ENCODE results near the gene MAPK9. TPM values are rescaled to one million over a fixed set of nuclear protein-coding genes. Genes with fewer than 3 reads are reported as not detected.

Gene MAPK9
- total RNA-seq, 1 experiment from 2014 or later, result 43.4 TPM

DNA sequence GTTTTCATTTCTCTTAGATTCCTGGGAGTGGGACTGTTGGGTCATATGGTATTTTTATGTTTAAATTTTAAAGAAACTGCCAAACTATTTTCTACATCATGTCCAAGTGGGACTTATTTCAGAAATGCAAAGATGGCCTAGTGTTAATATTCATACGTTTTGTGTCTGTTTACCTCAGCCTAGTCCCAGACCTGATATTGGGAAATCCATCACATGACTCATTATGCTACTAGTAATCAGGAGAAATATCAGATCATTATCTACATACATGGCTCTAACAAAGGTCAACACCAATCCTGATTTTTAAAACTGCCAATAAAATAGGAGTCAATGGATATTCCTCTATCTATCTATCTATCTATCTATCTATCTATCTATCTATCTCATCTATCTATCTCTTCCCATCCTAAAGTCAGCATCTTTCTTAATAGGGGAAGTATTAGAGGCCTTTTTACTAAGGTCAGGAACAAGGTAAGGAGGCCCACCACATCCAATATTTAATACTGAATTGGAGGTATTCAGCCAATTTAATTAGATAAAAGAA is 87.5 kb downstream of the MAPK9 start:
- Histone ChIP-seq H3K9me3 (ENCODE audit: control insufficient read depth in 1 of 2, insufficient read depth in 1 of 2, low read depth in 1 of 2, low read length in 2 of 2) (no peaks in the 10 kb centered on the region), H2AFZ (ENCODE audit: low read depth, low read length, poor library complexity, severe bottlenecking) (no peak overlapping the region), H3K4me3 (replicated peaks in 1 of 2; ENCODE audit: low read depth in 1 of 2, low read length in 2 of 2) (no peak overlapping the region), H3K36me3 (ENCODE audit: control insufficient read depth in 1 of 2, insufficient read depth in 2 of 2, low read length in 2 of 2) (no peaks in the 10 kb centered on the region), H3K27me3 (ENCODE audit: insufficient read depth, low read length) (no peaks in the 10 kb centered on the region), H3K9me2 (ENCODE audit: insufficient read depth) (no peaks in the 10 kb centered on the region), H4K20me1 (ENCODE audit: insufficient read depth) (no peaks in the 10 kb centered on the region), H3K4me2 (ENCODE audit: low read length) (no peak overlapping the region), H3K4me1 (ENCODE audit: control insufficient read depth in 1 of 2, insufficient read depth in 2 of 2, low read length in 2 of 2) (peaks cover 4 to 11% of the 10 kb centered on the region in 2 experiments; a peak in 3 of 4 replicates), H3K27ac (ENCODE audit: low read depth, low read length) (no peak overlapping the region), H3K79me2 (ENCODE audit: insufficient read depth, low read length) (no peaks in the 10 kb centered on the region), H3K9ac (ENCODE audit: low read length) (no peak overlapping the region)
- intact Hi-C loops (cut with micrococcal nuclease), result loop anchor here (5.0 to 10.0 kb wide), 3 partner anchors 128 to 403 kb away; no protein-coding TSS in a partner anchor
- ATAC-seq, result no peak
- CTCF ChIA-PET, result no interaction called here
- no peak for TF ChIP-seq FOSL1 (IDR thresholded peaks at IDR 0.05; ENCODE audit: low read depth)
- TF ChIP-seq POLR2AphosphoS5 (IDR thresholded peaks at IDR 0.05; ENCODE audit: low read depth, low read length), result no peak
- TF ChIP-seq, protein P1, sequence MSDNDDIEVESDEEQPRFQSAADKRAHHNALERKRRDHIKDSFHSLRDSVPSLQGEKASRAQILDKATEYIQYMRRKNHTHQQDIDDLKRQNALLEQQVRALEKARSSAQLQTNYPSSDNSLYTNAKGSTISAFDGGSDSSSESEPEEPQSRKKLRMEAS (IDR thresholded peaks at IDR 0.05), result no peak
- TF ChIP-seq ZNF274 (IDR thresholded peaks at IDR 0.05; ENCODE audit: low read depth, low read length), result no peak
- POLR2A ChIA-PET, result no interaction called here
- no peak for DNase-seq (ENCODE audit: low read depth, low spot score)
- RAD21 ChIA-PET (ENCODE audit: low non-redundant PET in 1 of 2, low total read pairs in 2 of 2, uncharacterized antibody in 2 of 2, unreplicated experiment in 2 of 2), result no interaction called here
- BruUV-seq (replicated peaks), result no TSS peak

DNA sequence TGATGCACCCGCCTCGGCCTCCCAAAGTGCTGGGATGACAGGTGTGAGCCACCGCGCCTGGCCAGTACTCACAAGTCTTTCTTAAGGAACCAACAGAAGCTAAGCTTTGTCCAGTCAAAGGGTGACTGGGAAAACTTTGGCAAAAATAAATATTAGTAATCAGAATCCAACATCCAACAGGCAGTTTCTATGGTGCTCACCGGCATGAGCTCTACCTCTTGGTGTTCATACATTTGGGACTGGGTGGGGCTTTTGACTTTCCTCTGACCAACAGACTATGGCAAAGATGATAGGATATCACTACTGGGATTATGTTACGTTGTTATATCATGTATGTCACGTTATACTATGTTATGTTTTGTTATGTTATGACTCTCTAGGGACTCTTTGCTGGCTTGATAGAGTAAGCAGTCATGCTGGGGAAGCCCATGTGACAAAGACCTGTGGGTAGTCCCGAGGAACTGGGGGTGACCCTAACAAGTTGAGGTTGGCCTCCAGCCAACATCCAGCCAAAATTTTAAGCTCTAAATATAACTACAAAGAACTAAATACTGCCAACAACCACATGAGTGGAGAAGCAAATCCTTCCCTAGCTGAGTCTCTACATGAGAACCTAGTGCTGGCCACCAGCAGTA is 88.8 kb downstream of the MAPK9 start:
- ChIA-PET POLR2A (no interaction called here), CTCF (interaction anchor here (1.9 to 2.8 kb wide), 2 partner anchors 126 to 270 kb away, joined by 4 to 17 read pairs; no protein-coding TSS in a partner anchor), RAD21 (ENCODE audit: low non-redundant PET in 1 of 2, low total read pairs in 2 of 2, uncharacterized antibody in 2 of 2, unreplicated experiment in 2 of 2) (no interaction called here)
- no peak overlapping the region for H3K27ac ChIP-seq (ENCODE audit: low read depth, low read length)
- no peaks in the 10 kb centered on the region for H4K20me1 ChIP-seq (ENCODE audit: insufficient read depth)
- no peaks in the 10 kb centered on the region for H3K27me3 ChIP-seq (ENCODE audit: insufficient read depth, low read length)
- no peak overlapping the region for H3K9ac ChIP-seq (ENCODE audit: low read length)
- no peak overlapping the region for H3K4me2 ChIP-seq (ENCODE audit: low read length)
- peaks cover 0 to 4% of the 10 kb centered on the region in 2 experiments; a peak in 2 of 4 replicates for H3K4me1 ChIP-seq (ENCODE audit: control insufficient read depth in 1 of 2, insufficient read depth in 2 of 2, low read length in 2 of 2)
- H3K4me3 ChIP-seq (replicated peaks in 1 of 2; ENCODE audit: low read depth in 1 of 2, low read length in 2 of 2), result no peak overlapping the region
- H2AFZ ChIP-seq (ENCODE audit: low read depth, low read length, poor library complexity, severe bottlenecking), result no peak overlapping the region
- H3K79me2 ChIP-seq (ENCODE audit: insufficient read depth, low read length), result no peaks in the 10 kb centered on the region
- intact Hi-C loops (cut with micrococcal nuclease), result loop anchor here (5.0 to 10.0 kb wide), 3 partner anchors 129 to 404 kb away; no protein-coding TSS in a partner anchor
- no peaks in the 10 kb centered on the region for H3K9me3 ChIP-seq (ENCODE audit: control insufficient read depth in 1 of 2, insufficient read depth in 1 of 2, low read depth in 1 of 2, low read length in 2 of 2)
- ATAC-seq (no peak), DNase-seq (ENCODE audit: low read depth, low spot score) (no peak)
- BruUV-seq (replicated peaks), result no TSS peak
- no peaks in the 10 kb centered on the region for H3K9me2 ChIP-seq (ENCODE audit: insufficient read depth)
- H3K36me3 ChIP-seq (ENCODE audit: control insufficient read depth in 1 of 2, insufficient read depth in 2 of 2, low read length in 2 of 2), result no peaks in the 10 kb centered on the region
- TF ChIP-seq SRF (IDR thresholded peaks at IDR 0.05; ENCODE audit: low read depth) (no peak), JUND (IDR thresholded peaks at IDR 0.05) (no peak), EZH2phosphoT487 (IDR thresholded peaks at IDR 0.05; ENCODE audit: borderline replicate concordance) (no peak), TCF7L2 (IDR thresholded peaks at IDR 0.05; ENCODE audit: borderline replicate concordance, extremely low read depth, insufficient read depth, insufficient read length) (no peak), ZFX (IDR thresholded peaks at IDR 0.05) (no peak), CEBPB (IDR thresholded peaks at IDR 0.05; ENCODE audit: low read depth) (no peak), POLR2A (IDR thresholded peaks at IDR 0.05; ENCODE audit: borderline replicate concordance, extremely low read depth, insufficient read depth, insufficient read length) (no peak), EGR1 (IDR thresholded peaks at IDR 0.05; ENCODE audit: low read depth) (no peak), CBX3 (IDR thresholded peaks at IDR 0.05; ENCODE audit: low read depth) (no peak), SIN3A (IDR thresholded peaks at IDR 0.05; ENCODE audit: low read depth) (no peak)
- TF ChIP-seq, protein P2, sequence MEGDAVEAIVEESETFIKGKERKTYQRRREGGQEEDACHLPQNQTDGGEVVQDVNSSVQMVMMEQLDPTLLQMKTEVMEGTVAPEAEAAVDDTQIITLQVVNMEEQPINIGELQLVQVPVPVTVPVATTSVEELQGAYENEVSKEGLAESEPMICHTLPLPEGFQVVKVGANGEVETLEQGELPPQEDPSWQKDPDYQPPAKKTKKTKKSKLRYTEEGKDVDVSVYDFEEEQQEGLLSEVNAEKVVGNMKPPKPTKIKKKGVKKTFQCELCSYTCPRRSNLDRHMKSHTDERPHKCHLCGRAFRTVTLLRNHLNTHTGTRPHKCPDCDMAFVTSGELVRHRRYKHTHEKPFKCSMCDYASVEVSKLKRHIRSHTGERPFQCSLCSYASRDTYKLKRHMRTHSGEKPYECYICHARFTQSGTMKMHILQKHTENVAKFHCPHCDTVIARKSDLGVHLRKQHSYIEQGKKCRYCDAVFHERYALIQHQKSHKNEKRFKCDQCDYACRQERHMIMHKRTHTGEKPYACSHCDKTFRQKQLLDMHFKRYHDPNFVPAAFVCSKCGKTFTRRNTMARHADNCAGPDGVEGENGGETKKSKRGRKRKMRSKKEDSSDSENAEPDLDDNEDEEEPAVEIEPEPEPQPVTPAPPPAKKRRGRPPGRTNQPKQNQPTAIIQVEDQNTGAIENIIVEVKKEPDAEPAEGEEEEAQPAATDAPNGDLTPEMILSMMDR (IDR thresholded peaks at IDR 0.05 in 2 of 3, conservative IDR thresholded peaks at IDR 0.05 in 1 of 3; ENCODE audit: borderline replicate concordance in 1 of 3, insufficient read depth in 1 of 3, low read depth in 2 of 3, low read length in 2 of 3), result no peak
- TF ChIP-seq, protein P3, sequence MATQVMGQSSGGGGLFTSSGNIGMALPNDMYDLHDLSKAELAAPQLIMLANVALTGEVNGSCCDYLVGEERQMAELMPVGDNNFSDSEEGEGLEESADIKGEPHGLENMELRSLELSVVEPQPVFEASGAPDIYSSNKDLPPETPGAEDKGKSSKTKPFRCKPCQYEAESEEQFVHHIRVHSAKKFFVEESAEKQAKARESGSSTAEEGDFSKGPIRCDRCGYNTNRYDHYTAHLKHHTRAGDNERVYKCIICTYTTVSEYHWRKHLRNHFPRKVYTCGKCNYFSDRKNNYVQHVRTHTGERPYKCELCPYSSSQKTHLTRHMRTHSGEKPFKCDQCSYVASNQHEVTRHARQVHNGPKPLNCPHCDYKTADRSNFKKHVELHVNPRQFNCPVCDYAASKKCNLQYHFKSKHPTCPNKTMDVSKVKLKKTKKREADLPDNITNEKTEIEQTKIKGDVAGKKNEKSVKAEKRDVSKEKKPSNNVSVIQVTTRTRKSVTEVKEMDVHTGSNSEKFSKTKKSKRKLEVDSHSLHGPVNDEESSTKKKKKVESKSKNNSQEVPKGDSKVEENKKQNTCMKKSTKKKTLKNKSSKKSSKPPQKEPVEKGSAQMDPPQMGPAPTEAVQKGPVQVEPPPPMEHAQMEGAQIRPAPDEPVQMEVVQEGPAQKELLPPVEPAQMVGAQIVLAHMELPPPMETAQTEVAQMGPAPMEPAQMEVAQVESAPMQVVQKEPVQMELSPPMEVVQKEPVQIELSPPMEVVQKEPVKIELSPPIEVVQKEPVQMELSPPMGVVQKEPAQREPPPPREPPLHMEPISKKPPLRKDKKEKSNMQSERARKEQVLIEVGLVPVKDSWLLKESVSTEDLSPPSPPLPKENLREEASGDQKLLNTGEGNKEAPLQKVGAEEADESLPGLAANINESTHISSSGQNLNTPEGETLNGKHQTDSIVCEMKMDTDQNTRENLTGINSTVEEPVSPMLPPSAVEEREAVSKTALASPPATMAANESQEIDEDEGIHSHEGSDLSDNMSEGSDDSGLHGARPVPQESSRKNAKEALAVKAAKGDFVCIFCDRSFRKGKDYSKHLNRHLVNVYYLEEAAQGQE (IDR thresholded peaks at IDR 0.05; ENCODE audit: low read depth), result no peak

All from HCT116 (cell line).